ENCODE results near the gene EXOC3. TPM values are rescaled to one million over a fixed set of nuclear protein-coding genes. Genes with fewer than 3 reads are reported as not detected.

EXOC3 gene
- total and polyA plus RNA-seq, 2 of the 8 experiments (the other 6 are each of a cell fraction or from before 2014, with no cell fraction given), result 14.4 to 30.0 TPM

- H3K79me2 ChIP-seq (ENCODE audit: control insufficient read depth in 1 of 2, insufficient read depth in 2 of 2, low read length in 2 of 2), result no peaks in the 10 kb centered on the region
- CTCF ChIA-PET (ENCODE audit: partially characterized antibody), result interaction anchor here (1.8 kb wide), 1 partner anchor 32 kb away, joined by 6 read pairs; no protein-coding TSS in a partner anchor
- H2BK120ac ChIP-seq (replicated peaks; ENCODE audit: low read depth, low read length), result no peak overlapping the region
- no peak overlapping the region for H2BK5ac ChIP-seq (ENCODE audit: low read depth, low read length)
- WGBS, 2 experiments (ENCODE audit: extremely low coverage in 1 of 2, insufficient coverage in 1 of 2, insufficient read length in 1 of 2, insufficient replicate concordance in 2 of 2, low coverage in 1 of 2, low lambda C conversion rate in 2 of 2, missing lambda C conversion rate in 1 of 2), result 84% methylated on average over 15 of the region's 18 CpGs; no CpG with 5 or more reads in 1 of the 2 experiments
- H3K4me3 ChIP-seq (ENCODE audit: extremely low read depth in 1 of 4, insufficient read depth in 2 of 4, low read depth in 3 of 4, low read length in 4 of 4), result no peak overlapping the region
- H2BK15ac ChIP-seq (ENCODE audit: low read length), result no peak overlapping the region
- H2AFZ ChIP-seq (ENCODE audit: low read length), result no peak overlapping the region
- H4K20me1 ChIP-seq (replicated peaks in 1 of 2; ENCODE audit: control insufficient read depth in 1 of 2, insufficient read depth in 2 of 2, low read length in 2 of 2), result peaks cover 4 to 15% of the 10 kb centered on the region in 2 experiments
- no peak overlapping the region for H2BK12ac ChIP-seq (ENCODE audit: low read depth, low read length)
- no peak overlapping the region for H4K5ac ChIP-seq (ENCODE audit: insufficient read length, low read depth, low read length)
- no peak overlapping the region for H3K56ac ChIP-seq (replicated peaks; ENCODE audit: insufficient read length, low read depth, low read length)
- H3K36me3 ChIP-seq (ENCODE audit: control insufficient read depth in 2 of 4, insufficient read depth in 4 of 4, low read length in 3 of 4), result no peaks in the 10 kb centered on the region
- no peak overlapping the region for H2AK5ac ChIP-seq (ENCODE audit: low read depth, low read length)
- no peak overlapping the region for H3K9ac ChIP-seq (replicated peaks in 1 of 4; ENCODE audit: extremely low read depth in 1 of 4, low read depth in 3 of 4, low read length in 3 of 4)
- no peak overlapping the region for H2BK20ac ChIP-seq (ENCODE audit: low read length)
- H3K23me2 ChIP-seq (ENCODE audit: low read depth, low read length), result peaks cover 11% of the 10 kb centered on the region; the same call in 1 of the 2 replicates
- H3K4me2 ChIP-seq (ENCODE audit: insufficient read depth in 1 of 2, low read depth in 2 of 2, low read length in 2 of 2), result no peak overlapping the region
- H4K8ac ChIP-seq (ENCODE audit: extremely low read depth, insufficient read depth, low read length), result no peak overlapping the region
- H3K9me3 ChIP-seq (ENCODE audit: insufficient read depth in 2 of 2, low read depth in 1 of 2, low read length in 1 of 2), result no peaks in the 10 kb centered on the region
- peaks cover 13 to 33% (median 27%) of the 10 kb centered on the region in 4 experiments for H3K27me3 ChIP-seq (replicated peaks in 1 of 4; ENCODE audit: control insufficient read depth in 3 of 4, extremely low read depth in 1 of 4, insufficient read depth in 3 of 4, low read length in 3 of 4)
- FAIRE-seq (no peak), DNase-seq (ENCODE audit: low read depth in 1 of 2, low spot score in 2 of 2) (no peak)
- H4K91ac ChIP-seq (replicated peaks; ENCODE audit: insufficient read length, low read length), result no peak overlapping the region
- H3K23ac ChIP-seq (ENCODE audit: insufficient read length), result no peak overlapping the region
- peaks cover 0 to 6% (median 4%) of the 10 kb centered on the region in 4 experiments; a peak in 3 of 7 replicates for H3K4me1 ChIP-seq (replicated peaks in 1 of 4; ENCODE audit: control insufficient read depth in 3 of 4, insufficient read depth in 4 of 4, low read length in 3 of 4)
- no peak overlapping the region for H3K14ac ChIP-seq (ENCODE audit: insufficient read length)
- H3K18ac ChIP-seq (ENCODE audit: extremely low read depth, low read length), result no peak overlapping the region
- H3K27ac ChIP-seq (ENCODE audit: low read depth, low read length), result no peak overlapping the region
- no peak overlapping the region for H3K4ac ChIP-seq (replicated peaks; ENCODE audit: insufficient read length, low read depth, low read length)
- H3K79me1 ChIP-seq (ENCODE audit: low read depth, low read length), result no peaks in the 10 kb centered on the region
- POLR2A ChIA-PET (ENCODE audit: partially characterized antibody), result no interaction called here
- TF ChIP-seq ASH2L (IDR thresholded peaks at IDR 0.05; ENCODE audit: low read length) (no peak), JUND (IDR thresholded peaks at IDR 0.05; ENCODE audit: low read length) (no peak), SIRT6 (IDR thresholded peaks at IDR 0.05; ENCODE audit: low read length) (no peak), EZH2 (IDR thresholded peaks at IDR 0.05; ENCODE audit: low read depth, low read length, severe bottlenecking) (no peak), HDAC2 (IDR thresholded peaks at IDR 0.05; ENCODE audit: borderline replicate concordance in 1 of 2, low read depth in 2 of 2, low read length in 2 of 2) (no peak), CHD1 (IDR thresholded peaks at IDR 0.05; ENCODE audit: low read depth, low read length) (no peak), RBBP5 (IDR thresholded peaks at IDR 0.05; ENCODE audit: borderline replicate concordance, low read depth, low read length) (no peak), SP4 (IDR thresholded peaks at IDR 0.05; ENCODE audit: low read length) (no peak), SIN3A (conservative IDR thresholded peaks at IDR 0.05 in 1 of 2, IDR thresholded peaks at IDR 0.05 in 1 of 2; ENCODE audit: low read depth in 1 of 2, low read length in 2 of 2) (no peak), SRF (IDR thresholded peaks at IDR 0.05; ENCODE audit: low read depth, low read length) (no peak), RAD21 (IDR thresholded peaks at IDR 0.05 in 1 of 2, conservative IDR thresholded peaks at IDR 0.05 in 1 of 2; ENCODE audit: low read depth in 2 of 2, low read length in 2 of 2) (no peak), CHD2 (IDR thresholded peaks at IDR 0.05; ENCODE audit: low read length) (no peak), TAF1 (IDR thresholded peaks at IDR 0.05; ENCODE audit: low read depth, low read length) (no peak)
Measured at GRCh38 chr5:478369-478981, 35.5 kb downstream of the EXOC3 start.
